IMR-90 (cell line): Measurements from ENCODE around the gene CDC42SE1. TPM values are rescaled to one million over a fixed set of nuclear protein-coding genes. Genes with fewer than 3 reads are reported as not detected.

Experiments
- ATAC-seq: fragments of 200-7000 bp; cut with Tn5 transposase; 2 replicates; pipeline ENCODE4 v1.9.1; 2020; ENCODE audit warnings: low read depth, mild to moderate bottlenecking, moderate library complexity
- BruUV-seq: library from RNA; stranded (reverse); fragments of 400-500 nt; replicated peaks from 2 replicates; lab custom pipeline; 2021; lab: Mats Ljungman, UMichigan
- CTCF ChIA-PET: fragments of 300-600 bp; formaldehyde crosslinking; extraction: SDS; loops from one replicate; lab custom pipeline; 2021; ENCODE audit warnings: antibody characterized with exemption; lab: Yijun Ruan, JAX
- POLR2A ChIA-PET: fragments of 300-600 bp; sonication (Branson Sonifier 250); formaldehyde crosslinking; loops from one replicate; lab custom pipeline; 2022; ENCODE audit warnings: antibody characterized with exemption; ENCODE audit not compliant: unreplicated experiment; lab: Charles Lee
- DNase-seq: peaks from one replicate; pipeline ENCODE4 v3.0.0; 2013
- H2AFZ ChIP-seq: replicated peaks from 2 replicates; pipeline ENCODE3; 2013; ENCODE audit warnings: low read length, mild to moderate bottlenecking; ENCODE audit not compliant: poor library complexity
- H2AK5ac ChIP-seq: 2 replicates; pipeline ENCODE4 v1.6.1; 2013; ENCODE audit warnings: low read depth, low read length, inconsistent platforms
- H2AK9ac ChIP-seq: replicated peaks from 2 replicates; pipeline ENCODE3; 2013; ENCODE audit warnings: mild to moderate bottlenecking, low read depth, low read length, moderate library complexity; ENCODE audit not compliant: poor library complexity
- H2BK120ac ChIP-seq: 2 replicates; pipeline ENCODE4 v1.6.1; 2013; ENCODE audit warnings: low read depth, low read length, inconsistent platforms
- H2BK15ac ChIP-seq: 3 replicates; pipeline ENCODE4 v1.6.1; 2013; ENCODE audit warnings: low read depth, low read length, inconsistent platforms
- H2BK20ac ChIP-seq: 2 replicates; pipeline ENCODE4 v1.6.1; 2013; ENCODE audit warnings: low read depth, mild to moderate bottlenecking, inconsistent platforms, low read length, moderate library complexity
- H2BK5ac ChIP-seq: 2 replicates; pipeline ENCODE4 v1.6.1; 2013; ENCODE audit warnings: mild to moderate bottlenecking, low read depth, low read length, inconsistent platforms; ENCODE audit not compliant: poor library complexity, severe bottlenecking
- H3K14ac ChIP-seq: replicated peaks from 2 replicates; pipeline ENCODE4 v1.6.1; 2013; ENCODE audit warnings: low read depth, low read length, inconsistent platforms
- H3K18ac ChIP-seq: 2 replicates; pipeline ENCODE4 v1.6.1; 2013; ENCODE audit warnings: low read depth, low read length, control low read depth
- H3K23ac ChIP-seq: 2 replicates; pipeline ENCODE4 v1.6.1; 2013; ENCODE audit warnings: low read depth, low read length, inconsistent platforms
- H3K27ac ChIP-seq: 2 replicates; pipeline ENCODE4 v1.5.1; 2013; ENCODE audit warnings: mild to moderate bottlenecking, control low read depth, low read length; ENCODE audit not compliant: insufficient read depth
- H3K27me3 ChIP-seq: 2 replicates; pipeline ENCODE4 v1.6.1; 2013; ENCODE audit warnings: low read length; ENCODE audit not compliant: control insufficient read depth, insufficient read depth
- H3K36me3 ChIP-seq: 2 replicates; pipeline ENCODE4 v1.6.1; 2013; ENCODE audit warnings: low read length, mixed read lengths; ENCODE audit not compliant: control insufficient read depth, insufficient read depth
- H3K4ac ChIP-seq: 2 replicates; pipeline ENCODE4 v1.6.1; 2013; ENCODE audit warnings: low read depth, low read length, inconsistent platforms
- H3K4me1 ChIP-seq: 2 replicates; pipeline ENCODE4 v1.6.1; 2013; ENCODE audit warnings: low read length, mixed read lengths; ENCODE audit not compliant: control insufficient read depth, insufficient read depth
- H3K4me2 ChIP-seq: 2 replicates; pipeline ENCODE4 v1.6.1; 2013; ENCODE audit warnings: low read depth, mild to moderate bottlenecking, control low read depth, low read length, moderate library complexity
- H3K4me3 ChIP-seq: 2 replicates; pipeline ENCODE4 v1.5.1; 2013; ENCODE audit warnings: low read depth, mild to moderate bottlenecking, control low read depth, low read length, moderate library complexity; ENCODE audit not compliant: insufficient read depth
- H3K56ac ChIP-seq: 2 replicates; pipeline ENCODE4 v1.6.1; 2013; ENCODE audit warnings: low read length, inconsistent platforms; ENCODE audit not compliant: insufficient read depth; ENCODE audit errors: extremely low read depth
- H3K79me1 ChIP-seq, 2 experiments: 2 replicates each; pipeline ENCODE4 v1.6.1; 2013; ENCODE audit warnings: low read length in 2 of 2, inconsistent platforms in 1 of 2, low read depth in 1 of 2
- H3K9ac ChIP-seq: 2 replicates; pipeline ENCODE4 v1.6.1; 2013; ENCODE audit warnings: low read depth, low read length, control low read depth
- H3K9me1 ChIP-seq: 2 replicates; pipeline ENCODE4 v1.6.1; 2013; ENCODE audit warnings: low read length, inconsistent platforms; ENCODE audit not compliant: insufficient read depth
- H3K9me3 ChIP-seq: 2 replicates; pipeline ENCODE4 v1.6.1; 2013; ENCODE audit warnings: low read length; ENCODE audit not compliant: control insufficient read depth, insufficient read depth
- H4K20me1 ChIP-seq: 2 replicates; pipeline ENCODE4 v1.6.1; 2013; ENCODE audit warnings: low read length, inconsistent platforms; ENCODE audit not compliant: insufficient read depth
- H4K5ac ChIP-seq: 2 replicates; pipeline ENCODE4 v1.6.1; 2013; ENCODE audit warnings: mild to moderate bottlenecking, low read depth, low read length, control low read depth
- H4K8ac ChIP-seq, 2 experiments: 2 replicates each; pipeline ENCODE4 v1.6.1; 2013; ENCODE audit warnings: low read depth in 2 of 2, low read length in 2 of 2, control low read depth in 1 of 2, inconsistent platforms in 1 of 2
- H4K91ac ChIP-seq: 2 replicates; pipeline ENCODE4 v1.6.1; 2013; ENCODE audit warnings: low read depth, low read length, inconsistent platforms; ENCODE audit not compliant: insufficient read depth
- ELK1 ChIP-seq: fragments of 150-350 bp; IDR thresholded peaks from 2 replicates; pipeline ENCODE4 v1.6.1; 2016; ENCODE audit warnings: low read depth, mild to moderate bottlenecking, low read length, moderate library complexity, borderline replicate concordance
- RCOR1 ChIP-seq: IDR thresholded peaks from 2 replicates; pipeline ENCODE4 v1.6.1; 2012; ENCODE audit warnings: mild to moderate bottlenecking, low read length, improper control_type of control experiment; ENCODE audit not compliant: insufficient replicate concordance
- WGBS, 2 experiments: methylation state at CpG; one replicate each; pipeline versions ENCODE4 v1.1.5 to v1.1.7; 2013; ENCODE audit warnings: missing lambda C conversion rate in 2 of 2; ENCODE audit not compliant: insufficient read length in 1 of 2; ENCODE audit errors: extremely low coverage in 2 of 2; 5-methylcytosine and 5-hydroxymethylcytosine counted together
- dilution Hi-C: fragments of 300-500 bp; cut with HindIII; formaldehyde crosslinking; loops from one replicate; pipeline ENCODE4 v1.14.3; 2018; ENCODE audit warnings: low sequenced_read_pairs; ENCODE audit not compliant: unreplicated experiment
- in situ Hi-C: fragments of 300-500 bp; cut with MboI; formaldehyde crosslinking; loops from 3 replicates; pipeline ENCODE4 v1.14.3; 2019; ENCODE audit warnings: low sequenced_read_pairs, inconsistent platforms, mixed read lengths
- intact Hi-C: fragments of 100-400 bp; cut with micrococcal nuclease; formaldehyde crosslinking; loops from 2 replicates; pipeline ENCODE4 v1.10.0; 2022
- polyA plus RNA-seq, 3 experiments: library from polyadenylated mRNA; depleted of rRNA; stranded (reverse); fragments of >200 nt; gene quantifications; 2 replicates each; pipeline ENCODE4 v1.2.3, GENCODE V29; 2012; ENCODE audit warnings: low replicate concordance in 1 of 3
- total RNA-seq: library from RNA; depleted of rRNA; stranded (reverse); fragments of >200 nt; gene quantifications from 2 replicates; pipeline ENCODE4 v1.2.3, GENCODE V29; 2012

Gene CDC42SE1
- total and polyA plus RNA-seq, 2 of the 4 experiments (the other 2 are of a cell fraction): 47.0 to 58.5 TPM

GRCh38 chr1:151002611-151003010, 56.8 kb downstream of the CDC42SE1 start:
- Histone ChIP-seq H3K79me1 (peaks cover 7 to 15% of the 10 kb centered on the region in 2 experiments), H2AK5ac (no peak overlapping the region), H2BK15ac (no peak overlapping the region), H4K91ac (no peak overlapping the region), H3K4me1 (peaks cover 9% of the 10 kb centered on the region), H3K18ac (no peak overlapping the region), H3K9ac (no peak overlapping the region), H3K4me3 (no peak overlapping the region), H3K36me3 (peaks cover 24% of the 10 kb centered on the region), H3K27ac (no peak overlapping the region), H3K56ac (no peak overlapping the region), H3K9me1 (peaks cover 16% of the 10 kb centered on the region), H2BK120ac (no peak overlapping the region), H3K14ac (no peak overlapping the region), H4K20me1 (no peaks in the 10 kb centered on the region), H3K27me3 (no peaks in the 10 kb centered on the region), H2AK9ac (no peak overlapping the region), H4K8ac (no peak overlapping the region), H2AFZ (no peak overlapping the region), H3K4ac (no peak overlapping the region), H3K23ac (no peak overlapping the region), H4K5ac (no peak overlapping the region), H2BK20ac (no peak overlapping the region), H2BK5ac (no peak overlapping the region), H3K4me2 (no peak overlapping the region; the same call in 1 of the 2 replicates), H3K9me3 (no peaks in the 10 kb centered on the region)
- BruUV-seq: no TSS peak
- CTCF ChIA-PET: no interaction called here
- TF ChIP-seq ELK1: no peak
- TF ChIP-seq RCOR1: no peak
- intact Hi-C loops (loop anchor here (10.0 kb wide), 1 partner anchor 438 kb away; no protein-coding TSS in a partner anchor), in situ Hi-C loops (no loop called here), dilution Hi-C loops (no loop called here)
- ATAC-seq: no peak
- no peak for DNase-seq
- POLR2A ChIA-PET: no interaction called here
- WGBS, 2 experiments: no CpG with 5 or more reads among the region's 2 CpGs
